Common myeloid progenitor, CD34-positive (primary cell): ENCODE measurements around the gene NUDCD3.
"Not testable (repeated sequence)": the region's sequence is repeated elsewhere in the genome, so short reads cannot be mapped to it uniquely, and the experiment has no call there.

Source experiments
- CTCF ChIA-PET: fragments of 350-600 bp; sonication (Branson Sonifier 250); formaldehyde crosslinking; loops from one replicate; lab custom pipeline; 2021; ENCODE audit warnings: antibody characterized with exemption; lab: Charles Lee
- POLR2A ChIA-PET: fragments of 350-600 bp; sonication (Branson Sonifier 250); formaldehyde crosslinking; loops from one replicate; lab custom pipeline; 2021; ENCODE audit warnings: antibody characterized with exemption; lab: Charles Lee
- DNase-seq, 3 donors: peaks; one replicate each; pipeline versions ENCODE4 v3.0.0 to v3.0.0-alpha.2; 2013
- H3K27ac ChIP-seq, 2 experiments: 1 replicate in 1 of 2; 2 replicates in 1 of 2; pipeline ENCODE4 v1.7.0; 2013; ENCODE audit warnings: inconsistent platforms in 2 of 2, low read length in 2 of 2, mild to moderate bottlenecking in 2 of 2, low read depth in 1 of 2, moderate library complexity in 1 of 2; ENCODE audit not compliant: severe bottlenecking in 2 of 2, insufficient read depth in 1 of 2, poor library complexity in 1 of 2
- H3K27me3 ChIP-seq, 5 experiments: replicated peaks in 2 of 5; 1 replicate in 3 of 5; 2 replicates in 2 of 5; pipeline versions ENCODE4 v1.6.1 to v1.7.0; 2013; ENCODE audit warnings: low read length in 4 of 5, mild to moderate bottlenecking in 2 of 5, moderate library complexity in 2 of 5, inconsistent platforms in 1 of 5; ENCODE audit not compliant: insufficient read depth in 5 of 5, control insufficient read depth in 4 of 5
- H3K36me3 ChIP-seq, 4 experiments: 1 replicate in 2 of 4; 2 replicates in 2 of 4; pipeline versions ENCODE4 v1.6.1 to v1.7.0; 2013; ENCODE audit warnings: low read length in 3 of 4, control low read depth in 1 of 4, mild to moderate bottlenecking in 1 of 4; ENCODE audit not compliant: control insufficient read depth in 4 of 4, insufficient read depth in 4 of 4
- H3K4me1 ChIP-seq, 4 experiments: 1 replicate in 3 of 4; 2 replicates in 1 of 4; pipeline versions ENCODE4 v1.6.1 to v1.7.1; 2013; ENCODE audit warnings: low read length in 3 of 4, mild to moderate bottlenecking in 3 of 4, control low read depth in 1 of 4, inconsistent platforms in 1 of 4, moderate library complexity in 1 of 4; ENCODE audit not compliant: control insufficient read depth in 4 of 4, insufficient read depth in 4 of 4; ENCODE audit errors: control extremely low read depth in 1 of 4
- H3K4me3 ChIP-seq, 7 experiments: 1 replicate in 4 of 7; 2 replicates in 3 of 7; pipeline versions ENCODE4 v1.5.1 to v1.7.0; 2013; ENCODE audit warnings: mild to moderate bottlenecking in 7 of 7, low read length in 6 of 7, moderate library complexity in 6 of 7, inconsistent platforms in 2 of 7, low read depth in 2 of 7, control low read depth in 1 of 7; ENCODE audit not compliant: insufficient read depth in 4 of 7, control insufficient read depth in 1 of 7; ENCODE audit errors: extremely low read depth in 1 of 7
- H3K9me3 ChIP-seq, 5 experiments: 1 replicate in 4 of 5; 2 replicates in 1 of 5; pipeline versions ENCODE4 v1.6.1 to v1.7.1; 2013; ENCODE audit warnings: low read length in 4 of 5, mild to moderate bottlenecking in 2 of 5, inconsistent platforms in 1 of 5, low read depth in 1 of 5, moderate library complexity in 1 of 5; ENCODE audit not compliant: control insufficient read depth in 4 of 5, insufficient read depth in 2 of 5; ENCODE audit errors: control extremely low read depth in 1 of 5
- WGBS: methylation state at CpG from one replicate; pipeline ENCODE4 v1.1.5; 2013; ENCODE audit not compliant: insufficient coverage; 5-methylcytosine and 5-hydroxymethylcytosine counted together

Gene NUDCD3

DNA sequence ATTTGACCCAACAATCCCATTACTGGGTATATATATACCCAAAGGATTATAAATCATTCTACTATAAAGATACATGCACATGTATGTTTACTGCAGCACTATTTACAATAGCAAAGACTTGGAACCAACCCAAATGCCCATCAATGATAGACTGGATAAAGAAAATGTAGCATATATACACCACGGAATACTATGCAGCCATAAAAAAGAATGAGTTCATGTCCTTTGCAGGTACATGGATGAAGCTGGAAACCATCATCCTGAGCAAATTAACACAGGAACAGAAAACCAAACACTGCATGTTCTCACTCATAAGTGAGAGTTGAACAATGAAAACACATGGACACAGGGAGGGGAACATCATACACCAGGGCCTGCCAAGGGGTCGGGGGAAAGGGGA, 65.7 kb downstream of the NUDCD3 start:
- H3K9me3 ChIP-seq, DNase-seq, POLR2A ChIA-PET, H3K4me1 ChIP-seq, H3K4me3 ChIP-seq, CTCF ChIA-PET, H3K27ac ChIP-seq, H3K27me3 ChIP-seq: not testable (repeated sequence)
- WGBS: 80% methylated on average over 1 of the region's 2 CpGs
- H3K36me3 ChIP-seq: peaks cover 13 to 30% (median 18%) of the 10 kb centered on the region in 4 experiments

DNA sequence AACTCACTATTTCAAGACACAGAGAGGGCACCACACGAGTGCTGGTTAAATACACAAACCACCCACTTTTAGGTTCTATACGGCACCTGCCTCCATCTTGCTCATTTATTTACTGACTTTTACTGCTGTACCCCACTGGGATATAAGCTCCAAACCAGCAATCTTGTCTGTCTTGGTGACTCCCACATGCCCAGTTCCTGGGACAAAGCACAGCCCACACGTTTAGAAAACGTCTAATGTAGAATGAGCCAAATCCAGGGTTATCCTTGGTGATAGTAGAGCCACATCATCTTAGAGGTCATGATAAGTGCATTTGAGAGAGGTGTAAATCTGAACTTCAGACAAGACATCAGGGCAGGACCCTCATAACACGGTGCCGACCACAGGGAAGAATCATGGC, 73.5 kb downstream of the NUDCD3 start:
- Histone ChIP-seq H3K4me1 (no peaks in the 10 kb centered on the region), H3K9me3 (peaks cover 0 to 2% (median 1%) of the 10 kb centered on the region in 5 experiments), H3K27ac (no peak overlapping the region), H3K36me3 (peaks cover 7 to 31% (median 16%) of the 10 kb centered on the region in 4 experiments), H3K27me3 (no peaks in the 10 kb centered on the region), H3K4me3 (no peak overlapping the region)
- WGBS: 95% methylated on average over 6 of the region's 6 CpGs
- no peak for DNase-seq
- CTCF ChIA-PET: interaction anchor here (1.8 kb wide), 1 partner anchor 9 kb away, joined by 8 read pairs; no protein-coding TSS in a partner anchor
- POLR2A ChIA-PET: no interaction called here

DNA sequence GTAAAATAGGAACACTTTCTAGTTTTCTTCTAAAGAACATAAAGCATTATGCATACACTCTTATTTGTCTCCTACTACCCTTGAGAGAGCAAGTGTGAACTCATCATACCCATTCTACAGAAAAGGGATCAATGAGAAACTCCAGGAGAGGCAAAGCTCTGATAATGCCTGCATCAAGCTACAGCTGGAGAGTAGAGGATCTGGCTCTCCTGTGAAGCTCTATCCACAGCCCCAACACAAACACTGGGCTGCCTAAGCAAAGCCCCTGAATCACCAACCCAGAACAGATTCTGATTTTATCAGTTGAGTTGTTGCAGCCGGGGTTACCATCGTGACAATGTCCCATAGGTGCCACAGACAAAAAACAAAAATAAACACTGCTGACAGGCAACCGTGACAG, 74.9 kb downstream of the NUDCD3 start:
- no peak for DNase-seq
- Histone ChIP-seq H3K4me1 (no peaks in the 10 kb centered on the region), H3K27me3 (no peaks in the 10 kb centered on the region), H3K4me3 (no peak overlapping the region), H3K36me3 (peaks cover 12 to 44% (median 23%) of the 10 kb centered on the region in 4 experiments), H3K27ac (no peak overlapping the region), H3K9me3 (peaks cover 0 to 15% (median 7%) of the 10 kb centered on the region in 5 experiments)
- ChIA-PET POLR2A (no interaction called here), CTCF (no interaction called here)
- 100% methylated on average over 2 of the region's 3 CpGs for WGBS

DNA sequence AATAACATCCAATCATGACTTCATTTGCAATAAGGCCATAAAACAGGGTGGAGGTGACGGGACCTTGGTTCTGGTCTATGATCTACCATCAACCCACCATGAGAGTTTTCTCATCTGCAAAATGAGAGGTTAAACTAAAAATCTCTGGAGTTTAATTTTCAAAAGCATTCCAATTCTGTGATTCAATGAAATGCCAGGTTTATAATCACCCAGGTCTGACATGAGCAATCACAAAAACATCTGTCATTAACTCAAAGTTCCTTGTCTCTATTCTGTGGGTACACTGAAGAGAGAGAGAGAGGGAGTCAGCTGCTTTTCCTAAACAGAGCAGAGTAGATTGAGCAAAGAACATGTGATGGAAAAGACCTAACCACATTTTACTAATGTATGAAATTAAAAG, 75.4 kb downstream of the NUDCD3 start:
- peaks cover 0 to 15% (median 7%) of the 10 kb centered on the region in 5 experiments for H3K9me3 ChIP-seq
- H3K4me1 ChIP-seq: no peaks in the 10 kb centered on the region
- no peak overlapping the region for H3K27ac ChIP-seq
- DNase-seq: no peak
- WGBS: no CpG with 5 or more reads among the region's 1 CpG
- ChIA-PET POLR2A (no interaction called here), CTCF (no interaction called here)
- H3K27me3 ChIP-seq: no peaks in the 10 kb centered on the region
- no peak overlapping the region for H3K4me3 ChIP-seq
- H3K36me3 ChIP-seq: peaks cover 12 to 44% (median 23%) of the 10 kb centered on the region in 4 experiments

DNA sequence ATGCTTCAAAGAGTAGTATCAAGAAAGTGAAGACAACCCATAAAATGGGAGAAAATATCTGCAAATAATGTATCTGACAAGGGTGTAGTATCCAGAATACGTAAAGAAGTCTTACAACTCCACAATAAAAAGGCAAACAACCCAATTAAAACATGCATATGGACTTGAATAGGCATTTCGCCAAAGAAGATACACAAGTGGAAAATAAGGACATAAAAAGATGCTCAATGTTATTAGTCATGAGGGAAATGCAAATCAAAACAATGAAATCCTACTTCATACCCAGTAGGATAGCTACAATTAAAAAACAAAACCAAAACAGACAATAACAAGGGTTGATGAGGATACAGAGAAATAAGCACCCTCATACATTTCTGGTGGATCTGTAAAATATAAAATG, 79.2 kb downstream of the NUDCD3 start:
- WGBS: no CpG with 5 or more reads among the region's 2 CpGs
- no peak for DNase-seq
- ChIA-PET CTCF (no interaction called here), POLR2A (no interaction called here)
- Histone ChIP-seq H3K9me3 (peaks cover 0 to 15% (median 7%) of the 10 kb centered on the region in 5 experiments), H3K36me3 (peaks cover 9 to 25% (median 15%) of the 10 kb centered on the region in 4 experiments), H3K27ac (no peak overlapping the region), H3K4me3 (no peak overlapping the region), H3K27me3 (no peaks in the 10 kb centered on the region), H3K4me1 (no peaks in the 10 kb centered on the region)

DNA sequence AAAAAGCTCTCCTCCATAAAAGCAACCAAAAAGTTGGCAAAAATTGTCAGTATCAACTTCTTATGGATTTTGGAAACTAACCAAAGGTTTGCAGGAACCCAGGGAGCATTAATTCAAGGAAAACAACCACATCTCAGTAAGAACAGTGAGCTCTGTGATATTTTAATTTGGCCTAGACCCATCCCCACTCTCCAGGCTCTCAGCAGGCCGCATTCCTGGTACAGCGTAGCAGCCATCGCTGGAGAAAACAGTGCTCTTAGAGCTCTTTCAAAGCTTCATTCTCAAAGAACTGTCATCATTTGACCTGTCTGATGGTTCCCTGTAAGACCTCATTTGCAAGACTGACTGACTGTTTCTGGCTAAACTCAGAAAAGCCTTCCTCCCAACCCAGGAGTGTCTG, 81.9 kb downstream of the NUDCD3 start:
- H3K4me1 ChIP-seq: no peaks in the 10 kb centered on the region
- CTCF ChIA-PET: interaction anchor here (0.9 to 2.2 kb wide), 3 partner anchors 9 to 71 kb away, joined by 3 to 8 read pairs (median 4); no protein-coding TSS in a partner anchor
- no peak overlapping the region for H3K4me3 ChIP-seq
- no peak overlapping the region for H3K27ac ChIP-seq
- H3K36me3 ChIP-seq: peaks cover 13 to 42% (median 23%) of the 10 kb centered on the region in 4 experiments
- POLR2A ChIA-PET: no interaction called here
- WGBS: 97% methylated on average over 3 of the region's 3 CpGs
- H3K27me3 ChIP-seq: no peaks in the 10 kb centered on the region
- no peak for DNase-seq
- peaks cover 0 to 15% (median 7%) of the 10 kb centered on the region in 5 experiments for H3K9me3 ChIP-seq

DNA sequence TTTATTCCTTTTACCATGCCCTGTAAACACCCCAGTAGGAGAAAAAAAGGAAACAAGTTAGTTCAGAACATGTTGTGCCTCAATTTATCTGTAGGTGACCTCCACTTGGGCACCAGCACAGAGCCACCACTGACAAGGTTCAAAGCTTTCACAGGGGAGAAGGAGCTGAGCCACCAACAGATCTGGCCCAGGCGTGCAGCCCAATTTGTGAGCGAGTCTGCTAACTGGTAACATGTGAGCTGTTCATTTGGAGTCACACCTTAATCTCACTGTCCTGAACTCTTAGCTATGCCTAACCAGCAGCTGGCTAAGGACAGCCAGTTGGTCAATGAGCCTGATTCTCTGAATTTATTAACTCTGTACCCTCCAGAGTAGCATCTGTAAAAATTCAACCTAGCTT, 86.7 kb downstream of the NUDCD3 start:
- peaks cover 10 to 58% (median 39%) of the 10 kb centered on the region in 4 experiments for H3K36me3 ChIP-seq

More for the DNA sequence above, 86.7 kb downstream of the NUDCD3 start:
- Histone ChIP-seq H3K27me3 (no peaks in the 10 kb centered on the region), H3K27ac (no peak overlapping the region), H3K4me1 (no peaks in the 10 kb centered on the region), H3K9me3 (no peaks in the 10 kb centered on the region), H3K4me3 (no peak overlapping the region)
- DNase-seq: no peak
- POLR2A ChIA-PET: no interaction called here
- CTCF ChIA-PET: no interaction called here
- WGBS: 100% methylated on average over 2 of the region's 2 CpGs
